OCI-LY3 (cell line): Measurements from ENCODE around the gene HDGF.

Experiments used
- EZH2phosphoT487 ChIP-seq: fragments of 200-600 bp; shearing (Covaris generic); IDR thresholded peaks from 2 replicates; pipeline ENCODE4 v1.6.1; 2018; ENCODE audit warnings: antibody characterized with exemption, mixed run types, low read depth
- TF ChIP-seq, protein P1 (sequence below): fragments of 200-600, 300-600 bp; sonication (generic); IDR thresholded peaks from 2 replicates; pipeline ENCODE4 v1.5.1; 2014; ENCODE audit warnings: antibody characterized with exemption, low read length, low read depth

DNA sequence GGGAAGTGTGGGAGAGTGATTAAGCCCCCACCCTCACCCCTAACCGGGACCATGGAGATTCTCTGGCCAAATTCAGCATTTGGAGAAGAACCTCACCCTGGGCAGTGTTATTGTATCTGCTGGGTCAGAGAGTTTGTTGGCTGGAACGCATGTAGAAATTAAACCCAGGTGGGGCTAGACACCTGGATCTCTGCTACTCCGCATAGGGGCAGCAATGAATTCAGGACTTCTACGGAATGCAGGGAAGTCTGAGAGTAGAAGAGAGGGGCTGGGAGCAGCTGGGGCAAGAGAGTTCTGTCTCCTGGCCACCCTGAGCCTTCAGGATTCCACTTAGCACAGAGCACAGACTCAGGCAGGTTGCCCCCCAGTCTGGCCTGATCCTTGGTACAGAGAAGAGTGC, 42.4 kb downstream of the HDGF start:
- no peak for TF ChIP-seq EZH2phosphoT487
- TF ChIP-seq, protein P1, sequence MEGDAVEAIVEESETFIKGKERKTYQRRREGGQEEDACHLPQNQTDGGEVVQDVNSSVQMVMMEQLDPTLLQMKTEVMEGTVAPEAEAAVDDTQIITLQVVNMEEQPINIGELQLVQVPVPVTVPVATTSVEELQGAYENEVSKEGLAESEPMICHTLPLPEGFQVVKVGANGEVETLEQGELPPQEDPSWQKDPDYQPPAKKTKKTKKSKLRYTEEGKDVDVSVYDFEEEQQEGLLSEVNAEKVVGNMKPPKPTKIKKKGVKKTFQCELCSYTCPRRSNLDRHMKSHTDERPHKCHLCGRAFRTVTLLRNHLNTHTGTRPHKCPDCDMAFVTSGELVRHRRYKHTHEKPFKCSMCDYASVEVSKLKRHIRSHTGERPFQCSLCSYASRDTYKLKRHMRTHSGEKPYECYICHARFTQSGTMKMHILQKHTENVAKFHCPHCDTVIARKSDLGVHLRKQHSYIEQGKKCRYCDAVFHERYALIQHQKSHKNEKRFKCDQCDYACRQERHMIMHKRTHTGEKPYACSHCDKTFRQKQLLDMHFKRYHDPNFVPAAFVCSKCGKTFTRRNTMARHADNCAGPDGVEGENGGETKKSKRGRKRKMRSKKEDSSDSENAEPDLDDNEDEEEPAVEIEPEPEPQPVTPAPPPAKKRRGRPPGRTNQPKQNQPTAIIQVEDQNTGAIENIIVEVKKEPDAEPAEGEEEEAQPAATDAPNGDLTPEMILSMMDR, result no peak
